NOMO-1 (cell line): ENCODE results near the gene CCDC92B.
"Not testable (repeated sequence)": the region's sequence is repeated elsewhere in the genome, so short reads cannot be mapped to it uniquely, and the experiment has no call there.

Experiments used
- DNase-seq, 2 experiments: peaks; one replicate each; lab custom pipeline; 2025; ENCODE audit not compliant: unreplicated experiment in 2 of 2; lab: John Stamatoyannopoulos, UW

CCDC92B gene

DNA sequence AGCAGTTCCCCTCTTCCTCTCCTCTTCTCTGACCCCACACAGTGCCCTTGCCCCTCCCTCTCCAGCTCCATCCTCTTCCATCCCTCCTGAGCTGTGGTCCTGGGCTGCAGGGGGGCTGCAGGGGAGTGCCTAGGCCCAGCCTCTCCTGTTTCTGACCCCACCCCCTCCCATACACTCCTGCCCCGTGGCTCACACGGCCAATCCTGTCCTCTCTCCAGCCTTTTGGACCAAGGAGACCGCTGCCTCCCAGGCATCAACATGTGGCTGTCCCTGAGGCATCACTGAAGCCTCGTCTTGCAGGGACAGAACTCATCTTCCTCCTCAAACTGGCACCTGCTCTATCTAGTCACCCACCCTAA lies 44.6 kb downstream of the CCDC92B start:
- DNase-seq = no peak

DNA sequence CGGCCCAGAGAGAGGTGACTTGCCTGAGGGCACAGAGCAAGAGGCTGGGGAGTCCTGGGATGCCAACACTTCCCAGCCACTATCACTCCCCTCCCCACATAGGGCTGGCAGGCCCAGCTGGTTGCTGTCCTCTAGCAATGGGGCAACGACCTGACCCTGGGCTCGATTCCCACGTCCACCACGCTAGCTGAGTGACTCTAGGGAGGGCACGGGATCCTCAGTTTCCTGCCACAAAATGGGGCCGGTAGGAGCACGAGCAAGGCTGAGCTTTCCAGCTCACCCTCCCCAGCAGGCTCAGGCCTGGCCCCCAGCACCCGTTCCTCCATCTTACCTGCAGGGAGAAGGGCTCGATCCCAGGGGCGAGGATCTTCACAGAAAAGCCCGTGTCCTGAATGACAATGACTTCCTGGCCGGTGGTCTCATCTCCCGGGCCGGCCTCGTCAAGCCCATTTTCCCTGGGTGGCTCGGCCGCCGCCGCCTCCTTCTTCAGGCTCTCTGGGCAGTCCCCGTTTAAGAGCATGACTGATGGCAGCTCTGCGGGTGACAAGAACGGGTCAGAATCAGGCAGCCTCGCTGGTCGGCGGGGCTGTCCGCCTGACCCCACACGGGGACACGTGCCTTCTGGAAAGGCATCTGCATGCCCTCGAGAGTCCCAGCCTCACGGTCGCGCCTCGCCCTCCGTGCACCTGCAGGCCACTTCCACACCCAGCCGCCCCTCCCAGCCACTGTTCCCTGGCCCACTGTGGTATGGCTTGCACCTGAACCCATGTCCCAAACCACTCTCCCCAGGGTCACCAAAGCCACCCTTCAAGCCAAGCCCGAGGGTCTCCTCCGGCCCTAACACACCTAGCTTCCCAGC lies 45.2 kb downstream of the CCDC92B start:
- no peak for DNase-seq

DNA sequence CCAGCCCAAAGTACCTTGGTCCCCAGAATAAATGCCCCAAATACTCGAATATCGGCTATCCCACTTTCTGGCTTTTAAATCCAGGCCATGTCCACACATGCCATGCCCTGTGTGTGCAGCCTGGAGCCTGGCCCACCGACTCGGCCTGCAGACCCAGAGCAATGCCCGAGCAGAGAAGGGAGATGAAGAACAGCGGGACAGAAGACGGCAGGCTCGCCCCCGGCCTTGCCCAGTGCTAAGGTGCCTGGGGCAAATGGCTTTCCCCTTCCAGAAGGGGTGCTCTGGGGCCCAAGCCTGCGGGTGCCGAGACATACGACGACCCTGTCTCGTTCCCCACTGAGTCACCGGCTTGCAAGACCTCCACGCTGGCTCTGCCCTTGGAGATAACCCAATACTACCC lies 45.8 kb downstream of the CCDC92B start:
- no peak for DNase-seq

DNA sequence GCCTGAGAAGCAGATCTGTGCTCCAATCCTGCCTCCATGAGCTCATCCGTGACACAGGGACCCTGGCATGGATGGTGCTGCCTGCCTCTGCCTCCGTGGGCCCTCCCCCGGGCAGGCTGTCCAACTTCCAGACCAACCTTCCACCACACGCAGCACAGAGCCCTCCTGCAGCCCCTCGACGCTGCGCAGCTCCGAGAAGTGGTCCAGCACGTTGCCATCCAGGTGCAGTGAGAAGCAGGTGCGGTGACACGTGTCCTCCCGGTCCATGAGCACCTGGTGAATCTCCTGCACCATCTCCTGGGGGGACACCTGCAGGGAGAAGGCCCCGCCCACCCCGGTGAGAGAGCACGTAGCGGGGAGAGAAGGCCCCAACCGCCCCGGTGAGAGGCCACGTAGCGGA lies 46.3 kb downstream of the CCDC92B start:
- DNase-seq = no peak

DNA sequence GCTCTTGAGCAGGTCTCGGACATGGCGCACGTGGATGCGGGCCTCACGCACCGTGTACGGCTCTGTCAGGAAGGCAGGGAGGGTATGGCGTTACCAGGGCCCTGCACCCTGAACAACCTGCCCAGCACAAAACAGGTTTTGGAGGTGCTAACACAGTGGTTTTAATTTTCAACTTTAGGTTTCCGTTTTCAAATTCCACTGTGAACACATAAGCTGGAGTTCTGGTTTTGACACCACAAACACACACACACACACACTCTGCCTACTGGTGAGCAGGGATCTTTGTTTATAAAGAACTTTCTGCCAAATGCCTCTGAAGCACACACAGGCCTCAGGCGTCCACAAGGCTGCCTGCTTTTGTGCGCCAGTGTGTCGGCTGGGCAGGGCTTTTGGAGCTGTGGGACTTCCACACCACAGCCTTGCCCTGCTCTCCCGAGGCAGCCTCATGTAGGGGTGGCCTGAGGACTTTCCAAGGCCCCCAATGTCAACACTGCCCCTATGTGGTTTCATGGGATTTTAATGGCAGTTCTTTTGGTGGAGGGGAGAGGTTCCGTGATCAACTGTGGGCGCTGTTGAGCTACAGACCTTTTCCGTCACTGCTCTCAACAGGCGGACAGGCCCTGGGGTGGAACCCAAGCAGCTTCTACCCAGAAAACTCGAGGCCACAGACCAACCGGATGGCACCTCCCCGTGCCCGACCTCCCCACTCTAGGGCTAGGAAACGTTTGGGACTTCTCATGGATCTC lies 47.3 kb downstream of the CCDC92B start:
- DNase-seq = no peak

DNA sequence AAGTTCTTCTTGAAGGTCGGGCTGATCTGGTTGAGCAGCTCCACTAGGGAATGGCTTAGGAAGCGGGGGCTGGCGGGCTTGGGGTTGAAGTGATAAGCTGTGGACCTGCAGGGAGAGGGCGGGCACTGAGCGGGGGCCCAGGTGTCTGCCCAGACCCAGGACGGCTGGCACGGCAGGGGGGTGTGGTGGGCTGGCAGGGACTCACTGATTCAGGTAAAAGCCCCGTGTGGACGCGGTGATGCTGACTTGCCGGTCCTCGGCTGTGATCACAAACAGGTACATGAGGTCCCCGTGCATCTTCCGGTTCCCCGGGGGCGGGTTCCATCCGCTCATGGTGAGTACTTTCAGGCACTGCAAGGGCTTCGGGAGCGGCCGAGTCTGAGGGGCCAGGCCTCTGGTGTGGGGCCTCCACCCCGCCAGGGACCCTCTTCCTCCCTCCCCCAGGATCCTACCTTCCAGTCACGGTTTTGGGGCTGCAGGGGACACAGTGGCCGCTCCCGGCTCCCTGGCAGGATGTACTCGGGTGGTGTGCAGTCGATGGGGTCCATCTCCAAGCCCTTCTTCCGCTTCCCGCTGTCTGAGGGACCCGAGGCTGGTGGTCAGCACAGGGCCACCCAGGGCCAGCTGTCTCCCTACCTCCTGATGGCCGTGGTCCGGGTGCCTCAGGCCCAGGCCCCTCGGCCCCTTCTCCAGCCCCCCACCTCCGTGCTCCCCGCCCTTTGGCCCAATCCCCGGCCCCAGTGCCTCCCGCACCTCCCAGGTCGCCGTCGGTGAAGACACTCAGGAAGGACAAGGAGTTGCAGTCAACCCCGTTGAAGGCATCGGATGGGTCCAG lies 48.1 kb downstream of the CCDC92B start:
- no peak for DNase-seq

DNA sequence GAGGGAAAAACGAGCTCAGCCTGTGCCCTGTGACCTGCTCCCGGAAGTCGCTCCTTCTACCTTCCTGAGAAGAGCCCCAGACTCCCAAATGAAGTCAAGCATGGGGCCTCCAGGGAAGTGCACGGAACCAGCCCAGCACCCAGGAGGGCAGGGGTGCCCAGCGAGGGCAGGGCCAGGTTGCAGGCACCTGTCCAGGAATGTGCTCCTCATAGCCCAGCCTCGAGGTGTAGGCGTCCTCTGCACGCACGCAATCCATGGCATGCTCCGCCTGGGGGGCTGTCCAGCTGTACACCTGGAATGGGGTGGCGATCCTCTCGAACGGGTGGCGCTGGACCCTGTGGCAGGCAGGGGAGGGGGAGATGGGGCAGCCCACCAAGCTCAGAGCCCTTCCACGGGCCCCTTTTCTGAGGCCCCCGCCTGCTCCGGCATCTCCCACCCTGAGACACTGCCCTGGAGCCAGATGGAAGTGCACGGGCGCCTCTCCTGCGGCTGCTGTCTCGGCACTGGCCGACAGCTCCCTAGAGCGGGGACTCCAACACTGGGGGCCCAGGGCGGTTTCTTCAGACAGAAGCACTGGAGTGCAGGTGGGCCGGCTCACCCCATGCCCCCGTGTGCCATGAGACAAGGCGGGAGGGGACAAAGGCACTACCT lies 48.8 kb downstream of the CCDC92B start:
- peak in 1 of 2 experiments; percentile 95 for DNase-seq

DNA sequence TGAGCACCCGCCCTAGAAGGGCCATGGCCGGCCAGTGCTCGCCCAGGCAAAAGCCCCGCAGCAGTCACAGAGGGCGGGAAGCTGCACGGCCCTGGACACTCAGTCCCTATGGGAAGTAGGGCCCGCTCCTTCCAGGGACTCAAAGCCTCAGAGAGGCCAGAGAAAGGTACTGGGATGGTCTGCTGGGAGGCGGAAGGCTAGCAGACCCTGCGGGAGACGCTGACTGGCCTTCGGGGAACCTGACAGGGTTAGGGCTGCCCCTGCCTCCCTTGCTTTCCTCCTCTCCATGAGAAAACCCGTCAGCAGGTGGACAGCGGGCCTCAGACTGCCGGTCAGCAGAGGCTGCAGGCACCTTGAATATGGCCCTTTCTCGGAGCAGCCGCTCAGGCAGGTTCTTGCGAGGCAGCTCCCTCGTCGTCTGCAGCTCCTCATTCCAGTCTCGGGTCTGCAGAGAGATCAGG lies 49.4 kb downstream of the CCDC92B start:
- DNase-seq = no peak

DNA sequence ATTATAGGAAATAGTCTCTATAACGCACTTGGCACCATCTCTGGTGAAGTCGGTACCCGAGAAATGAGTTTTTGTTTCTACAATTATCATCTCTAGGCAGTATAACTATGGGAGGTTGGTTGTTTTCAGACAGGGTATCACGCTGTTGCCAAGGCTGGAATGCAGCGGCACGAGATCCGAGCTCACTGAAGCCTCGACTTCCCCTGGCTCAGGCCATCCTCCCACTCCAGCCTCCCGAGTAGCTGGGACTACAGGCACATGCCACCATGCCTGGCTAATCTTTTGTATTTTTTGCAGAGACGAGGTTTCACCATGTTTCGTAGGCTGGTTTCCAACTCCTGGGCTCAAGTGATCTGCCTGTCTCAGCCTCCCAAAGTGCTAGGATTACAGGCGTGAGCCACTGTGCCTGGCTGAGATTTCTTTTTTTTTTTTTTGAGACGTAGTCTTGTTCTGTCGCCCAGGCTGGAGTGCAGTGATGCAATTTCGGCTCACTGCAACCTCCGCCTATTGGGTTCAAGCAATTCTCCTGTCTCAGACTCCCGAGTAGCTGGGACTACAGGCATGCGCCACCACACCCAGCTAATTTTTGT lies 50.1 kb downstream of the CCDC92B start:
- not testable (repeated sequence) for DNase-seq

DNA sequence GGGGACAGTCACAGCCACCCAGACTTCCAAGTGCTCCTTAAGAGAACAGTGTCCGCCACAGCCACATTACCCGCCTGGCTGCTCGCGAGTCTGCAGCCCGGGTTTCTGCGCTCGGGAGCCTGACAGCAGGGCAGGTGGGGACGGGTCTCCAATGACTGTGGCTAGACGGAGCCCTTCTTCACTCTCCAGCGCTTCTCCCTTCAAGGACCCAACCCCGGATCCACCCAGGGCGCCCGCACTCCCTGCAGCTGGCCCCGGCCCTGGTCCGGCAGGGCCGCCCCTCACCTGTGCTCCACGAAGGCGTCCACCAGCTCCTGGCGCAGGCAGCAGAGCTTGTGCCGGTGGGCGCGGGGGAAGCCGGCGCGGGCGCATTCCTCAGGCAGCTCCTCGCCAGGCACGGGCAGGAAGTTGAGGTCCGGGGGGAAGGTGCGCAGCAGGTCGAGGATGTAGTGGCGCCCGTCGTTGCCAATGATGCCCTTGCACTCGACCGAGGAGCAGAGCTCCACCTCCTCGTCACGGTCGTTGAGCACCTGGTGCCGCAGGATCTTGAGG lies 51.8 kb downstream of the CCDC92B start:
- no peak for DNase-seq

DNA sequence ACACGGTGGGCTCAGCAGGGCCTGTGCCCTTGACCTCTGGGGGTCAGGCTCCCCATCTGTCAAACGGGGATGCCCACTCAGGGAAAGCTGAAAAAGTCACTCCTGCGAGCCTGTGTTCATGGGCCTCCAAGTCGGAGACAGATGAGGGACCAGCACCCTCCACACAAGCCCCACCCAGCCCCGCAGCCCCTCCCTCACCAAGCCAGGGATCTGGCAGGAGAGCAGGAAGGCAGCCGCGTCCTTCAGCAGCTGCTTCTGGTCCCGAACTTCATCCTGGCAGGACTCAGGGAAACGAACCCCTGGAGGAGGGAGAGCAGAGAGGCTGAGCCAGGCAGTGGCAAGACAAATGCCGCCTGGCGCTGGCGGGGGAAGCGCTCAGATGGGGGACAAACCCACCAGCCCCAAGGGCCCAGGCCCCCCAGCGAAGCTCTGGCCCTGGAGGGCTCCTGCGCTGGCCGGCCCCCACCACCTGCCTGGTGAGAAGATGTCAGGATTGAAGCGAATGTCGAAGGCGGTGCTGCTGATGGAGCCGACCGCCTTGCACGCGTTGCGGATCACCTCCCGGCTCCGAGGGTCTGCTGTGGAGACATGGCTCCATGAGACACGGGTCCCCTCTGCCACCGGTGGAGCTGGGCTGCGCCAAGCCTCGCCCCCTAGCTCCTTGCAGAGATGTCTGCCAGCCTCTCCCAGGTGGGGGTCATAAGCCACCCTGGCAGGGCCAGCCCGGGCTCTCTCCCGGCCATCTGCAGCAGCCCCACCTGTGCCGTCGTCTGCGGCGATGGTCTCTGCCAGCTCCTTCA lies 53.3 kb downstream of the CCDC92B start:
- DNase-seq = no peak

DNA sequence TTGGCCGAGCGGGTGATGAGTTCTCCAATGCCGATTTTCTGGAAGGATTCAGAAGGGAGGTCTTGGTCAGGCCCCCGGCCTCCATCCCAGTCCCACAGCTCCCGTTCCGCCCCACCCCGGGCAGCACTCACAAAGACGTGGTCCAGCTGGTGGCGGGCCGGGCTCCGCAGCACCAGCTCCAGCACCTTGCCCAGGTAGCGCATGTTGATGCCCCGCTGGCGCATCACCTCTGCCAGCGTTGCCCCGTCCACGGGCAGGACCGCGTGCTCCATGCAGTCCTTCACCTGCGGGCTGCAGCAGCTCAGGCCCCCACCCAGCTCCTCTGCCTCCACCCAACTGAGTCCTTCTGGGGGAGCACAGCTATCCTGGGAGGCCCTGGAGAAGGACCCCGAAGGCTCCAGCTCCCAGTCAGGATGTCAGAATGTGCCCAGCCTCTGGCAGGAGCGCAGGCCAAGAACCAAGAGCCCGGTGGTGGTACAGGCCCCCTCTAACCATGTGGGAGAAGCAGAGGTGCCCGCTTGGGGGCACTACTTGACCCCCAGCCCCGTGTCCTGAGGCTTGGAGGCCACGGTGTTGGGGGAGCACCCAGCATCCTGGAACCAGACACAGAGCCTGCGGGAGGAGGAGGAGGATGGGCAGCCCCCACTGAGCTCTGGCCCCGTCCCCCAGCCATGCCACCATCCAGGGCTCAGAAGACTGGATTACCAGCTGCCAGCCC lies 54.0 kb downstream of the CCDC92B start:
- DNase-seq = no peak

DNA sequence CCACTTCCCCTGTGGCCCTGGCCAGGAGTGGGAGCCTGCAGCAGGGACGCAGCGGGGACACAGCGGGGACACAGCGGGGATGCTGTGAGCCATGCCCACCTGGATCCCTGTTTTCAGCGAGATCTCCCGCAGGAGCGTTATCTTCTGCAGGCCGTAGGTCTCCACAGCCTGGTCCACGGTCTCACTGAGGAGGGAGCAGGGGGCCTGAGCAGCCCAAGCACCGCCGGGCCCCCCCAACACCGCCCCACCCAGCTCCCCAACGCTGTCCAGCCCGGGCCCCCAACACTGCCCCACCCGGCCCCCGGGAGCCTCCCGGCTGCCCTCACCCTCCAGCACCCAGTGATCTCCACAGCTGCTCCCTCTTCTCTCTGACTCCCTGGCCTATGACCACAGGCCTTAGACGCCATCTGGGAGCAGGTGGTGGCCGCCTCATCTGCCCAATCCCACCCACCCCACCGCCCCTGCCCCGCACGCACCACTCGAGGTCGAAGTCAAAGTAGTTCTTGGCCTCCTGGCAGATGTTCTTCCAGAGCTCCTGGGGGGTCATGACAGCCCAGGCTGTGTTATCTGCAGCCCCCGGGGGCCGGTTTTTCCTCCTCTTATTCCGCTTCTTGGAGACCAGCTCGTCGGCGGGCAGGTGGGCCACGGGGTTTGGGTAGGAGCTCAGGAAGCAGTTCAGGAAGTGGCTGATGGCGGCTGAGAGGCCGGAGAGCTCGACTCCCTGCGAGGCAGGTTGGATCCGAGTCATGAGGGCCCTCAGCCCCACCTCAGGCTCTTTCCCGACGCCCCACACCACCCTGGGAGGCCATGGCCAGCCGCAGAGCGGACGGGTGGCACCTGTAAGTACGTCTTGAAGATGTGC lies 54.8 kb downstream of the CCDC92B start:
- DNase-seq = no peak

DNA sequence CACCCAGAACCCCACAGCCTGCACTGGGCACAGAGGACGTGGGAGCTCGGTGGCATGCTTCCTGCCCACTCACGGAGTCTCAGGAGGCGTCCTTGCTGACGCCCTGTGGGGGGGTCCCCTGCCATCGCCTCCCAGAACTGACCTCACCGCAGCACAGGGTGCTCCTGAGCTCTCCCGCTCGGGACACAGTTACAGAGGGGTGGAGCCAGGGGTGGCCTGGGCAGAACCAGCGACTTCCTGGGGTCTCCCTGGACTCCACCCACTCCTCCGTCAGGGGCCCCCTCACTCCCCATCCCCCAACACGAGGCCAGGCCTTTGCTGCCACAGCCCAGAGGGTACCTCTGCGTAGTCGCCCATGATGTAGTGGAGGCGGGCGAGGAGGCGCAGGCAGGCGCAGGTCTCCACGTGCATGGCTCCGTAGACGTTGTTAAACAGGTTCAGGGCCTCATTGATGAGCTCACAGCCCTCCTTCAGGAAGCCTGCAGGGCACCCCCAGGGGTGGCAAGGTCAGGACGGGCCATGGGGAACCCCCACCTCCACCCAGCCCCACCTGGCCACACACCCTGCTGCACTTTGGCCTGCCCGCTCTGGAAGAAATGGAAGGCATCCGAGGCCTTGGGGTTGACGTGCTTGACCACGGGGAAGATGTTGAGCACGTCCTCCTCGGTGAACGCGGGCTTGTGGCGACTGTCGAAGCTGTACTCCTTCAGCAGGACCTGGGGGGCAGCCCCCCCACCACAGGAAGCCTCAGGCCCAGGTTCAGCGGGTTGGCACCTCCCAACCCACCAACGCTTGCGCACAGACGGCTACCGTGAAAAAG lies 55.7 kb downstream of the CCDC92B start:
- DNase-seq = no peak

DNA sequence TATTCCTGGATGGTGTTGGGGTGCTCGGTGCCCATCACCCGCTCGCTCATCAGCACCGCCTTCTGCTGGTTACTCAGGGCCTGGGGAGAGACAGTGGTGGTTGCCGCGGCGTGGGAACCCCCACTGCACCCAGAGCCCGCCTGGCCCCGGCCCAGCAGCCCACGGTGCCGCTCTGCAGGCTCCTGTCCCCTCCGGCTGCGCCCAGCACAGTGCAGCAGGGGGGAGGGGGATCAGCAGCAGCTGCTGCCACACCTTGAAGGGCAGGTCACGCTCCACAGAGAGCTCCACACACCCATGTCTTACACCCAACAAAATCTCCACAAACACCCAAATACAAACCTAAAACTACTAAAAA lies 56.7 kb downstream of the CCDC92B start:
- DNase-seq = no peak

DNA sequence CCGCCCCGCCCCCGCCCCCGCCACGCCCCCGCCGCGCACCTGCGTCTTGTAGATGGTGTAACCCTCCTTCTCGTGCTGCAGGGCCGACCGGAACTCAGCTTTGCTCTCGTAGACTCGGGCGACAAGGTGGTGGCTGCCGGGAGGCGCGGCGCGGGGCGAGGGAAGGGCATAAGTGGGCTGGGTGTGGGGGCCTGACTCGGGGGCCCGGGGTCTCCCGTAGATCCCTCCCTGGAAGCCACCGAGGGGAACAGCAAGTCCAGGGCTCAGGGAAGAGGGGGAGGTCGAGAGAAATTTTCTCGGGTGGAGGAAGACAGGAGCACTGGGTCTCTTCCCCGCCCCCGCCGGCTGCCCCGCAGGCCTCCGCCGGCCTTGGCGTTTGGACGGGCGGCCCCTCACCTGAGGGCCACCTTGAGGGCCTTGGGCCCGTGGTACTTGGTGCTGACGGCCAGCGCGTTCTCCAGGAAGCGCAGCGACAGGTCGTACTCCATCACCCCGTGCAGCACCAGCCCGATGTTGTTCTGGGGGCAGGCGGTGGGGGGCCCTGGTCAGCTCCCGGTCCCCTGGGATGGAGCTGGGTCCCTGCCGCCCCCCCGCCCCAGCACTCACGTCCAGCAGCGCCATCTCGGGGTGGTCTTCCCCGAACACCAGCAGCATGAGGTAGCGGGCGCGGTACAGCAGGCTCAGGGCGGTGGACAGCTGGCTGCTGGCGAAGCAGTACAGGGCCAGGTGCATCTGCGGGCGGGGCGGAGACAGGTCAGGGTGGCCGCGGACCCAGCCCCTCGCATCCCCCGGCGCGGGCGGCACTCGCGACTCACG lies 57.3 kb downstream of the CCDC92B start:
- no peak for DNase-seq
